ENCODE results near the gene GLIPR1. TPM values are rescaled to one million over a fixed set of nuclear protein-coding genes. Genes with fewer than 3 reads are reported as not detected.

The GLIPR1 gene
- total RNA-seq, 1 experiment from 2014 or later: 1.9 TPM

DNA sequence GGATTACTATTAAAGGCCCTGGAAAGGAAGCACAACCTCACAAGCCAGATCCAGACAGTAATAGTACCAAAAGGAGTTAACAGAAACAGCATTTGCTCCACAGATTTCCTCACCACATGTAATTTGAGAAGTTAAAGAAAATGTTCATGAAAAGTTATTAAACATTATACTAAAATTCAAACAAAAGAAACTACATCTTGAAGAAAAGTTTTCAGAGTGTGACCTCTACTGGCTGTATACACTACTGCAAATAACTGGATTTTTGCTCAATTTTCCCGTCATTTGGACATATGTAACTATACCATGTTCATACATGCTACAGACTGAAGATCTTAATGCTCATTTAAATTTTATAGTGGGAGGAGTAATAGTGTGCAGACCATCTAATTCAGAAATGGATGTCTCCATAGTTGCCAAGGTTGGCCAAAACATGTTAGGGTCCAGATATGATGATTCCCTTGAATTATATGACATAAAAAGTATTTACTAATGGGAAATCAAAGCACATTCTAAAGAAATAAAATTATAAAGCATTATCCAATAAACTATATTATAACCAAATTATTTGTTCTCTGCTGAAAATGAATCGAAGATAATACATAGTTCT lies 25.3 kb downstream of the GLIPR1 start:
- H3K27me3 ChIP-seq (replicated peaks; ENCODE audit: control insufficient read depth, insufficient read depth, low read length): no peaks in the 10 kb centered on the region
- no peak overlapping the region for H3K4me3 Mint-ChIP-seq (ENCODE audit: unreplicated experiment)
- H3K4me1 ChIP-seq: 0 out of 2 replicates have a peak, but pooled peaks cover 3% of the 10 kb centered on the region
- H3K9me3 ChIP-seq: no peaks in the 10 kb centered on the region
- no peaks in the 10 kb centered on the region for H3K4me1 Mint-ChIP-seq (ENCODE audit: low read depth, unreplicated experiment)
- H3K36me3 Mint-ChIP-seq (ENCODE audit: insufficient read depth, unreplicated experiment): peaks cover 10% of the 10 kb centered on the region
- TF ChIP-seq, protein P1, sequence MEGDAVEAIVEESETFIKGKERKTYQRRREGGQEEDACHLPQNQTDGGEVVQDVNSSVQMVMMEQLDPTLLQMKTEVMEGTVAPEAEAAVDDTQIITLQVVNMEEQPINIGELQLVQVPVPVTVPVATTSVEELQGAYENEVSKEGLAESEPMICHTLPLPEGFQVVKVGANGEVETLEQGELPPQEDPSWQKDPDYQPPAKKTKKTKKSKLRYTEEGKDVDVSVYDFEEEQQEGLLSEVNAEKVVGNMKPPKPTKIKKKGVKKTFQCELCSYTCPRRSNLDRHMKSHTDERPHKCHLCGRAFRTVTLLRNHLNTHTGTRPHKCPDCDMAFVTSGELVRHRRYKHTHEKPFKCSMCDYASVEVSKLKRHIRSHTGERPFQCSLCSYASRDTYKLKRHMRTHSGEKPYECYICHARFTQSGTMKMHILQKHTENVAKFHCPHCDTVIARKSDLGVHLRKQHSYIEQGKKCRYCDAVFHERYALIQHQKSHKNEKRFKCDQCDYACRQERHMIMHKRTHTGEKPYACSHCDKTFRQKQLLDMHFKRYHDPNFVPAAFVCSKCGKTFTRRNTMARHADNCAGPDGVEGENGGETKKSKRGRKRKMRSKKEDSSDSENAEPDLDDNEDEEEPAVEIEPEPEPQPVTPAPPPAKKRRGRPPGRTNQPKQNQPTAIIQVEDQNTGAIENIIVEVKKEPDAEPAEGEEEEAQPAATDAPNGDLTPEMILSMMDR (IDR thresholded peaks at IDR 0.05; ENCODE audit: insufficient read depth in 1 of 2, low read depth in 1 of 2, low read length in 1 of 2, severe bottlenecking in 1 of 2, unreplicated experiment in 1 of 2): peak; percentile 47 to 48
- no peak overlapping the region for H3K27ac Mint-ChIP-seq (ENCODE audit: unreplicated experiment)
- H3K4me3 ChIP-seq (ENCODE audit: low read depth, low read length): no peak overlapping the region
- no TSS peak for BruUV-seq (replicated peaks)
- no peaks in the 10 kb centered on the region for H3K9me3 Mint-ChIP-seq (ENCODE audit: unreplicated experiment)
- intact Hi-C loops (cut with micrococcal nuclease; ENCODE audit: unreplicated experiment): loop anchor here (2.0 kb wide), 1 partner anchor 171 kb away; the partner anchor contains the start of gene GLIPR1L1
- H3K27me3 Mint-ChIP-seq (ENCODE audit: insufficient read depth, unreplicated experiment): no peaks in the 10 kb centered on the region
- no peak for DNase-seq
- CTCF ChIA-PET: no interaction called here
- POLR2A ChIA-PET: no interaction called here
- H3K36me3 ChIP-seq (ENCODE audit: control insufficient read depth, insufficient read depth, low read length): no peaks in the 10 kb centered on the region; the same call in 1 of the 2 replicates

DNA sequence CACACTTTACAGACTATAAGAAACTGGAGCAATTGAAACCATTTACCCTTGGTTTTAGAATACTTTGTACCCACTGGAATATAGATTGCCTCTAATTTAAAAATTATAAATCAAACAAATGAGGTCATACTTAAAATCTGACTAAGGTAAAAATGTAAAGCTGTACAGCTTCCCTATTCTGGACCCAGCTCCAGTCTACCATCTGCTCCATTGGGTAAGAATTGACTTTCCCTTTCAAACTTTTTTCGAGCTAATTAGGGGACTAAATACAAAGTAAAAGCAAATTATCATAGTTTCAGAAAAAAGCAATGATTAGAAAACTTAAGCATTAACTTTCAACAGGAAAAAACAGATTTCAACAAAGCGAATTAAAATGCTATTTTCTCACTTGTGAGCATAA lies 26.5 kb downstream of the GLIPR1 start:
- intact Hi-C loops (cut with micrococcal nuclease; ENCODE audit: unreplicated experiment): no loop called here
- H3K4me3 ChIP-seq (ENCODE audit: low read depth, low read length): no peak overlapping the region
- TF ChIP-seq, protein P1 (IDR thresholded peaks at IDR 0.05; ENCODE audit: insufficient read depth in 1 of 2, low read depth in 1 of 2, low read length in 1 of 2, severe bottlenecking in 1 of 2, unreplicated experiment in 1 of 2): no peak
- POLR2A ChIA-PET: interaction anchor here (0.5 kb wide), 1 partner anchor 68 kb away, joined by 3 read pairs; no protein-coding TSS in a partner anchor
- no peaks in the 10 kb centered on the region for H3K36me3 ChIP-seq (ENCODE audit: control insufficient read depth, insufficient read depth, low read length)
- Mint-ChIP-seq H3K4me3 (ENCODE audit: unreplicated experiment) (no peak overlapping the region), H3K4me1 (ENCODE audit: low read depth, unreplicated experiment) (no peaks in the 10 kb centered on the region), H3K27ac (ENCODE audit: unreplicated experiment) (no peak overlapping the region), H3K9me3 (ENCODE audit: unreplicated experiment) (no peaks in the 10 kb centered on the region), H3K36me3 (ENCODE audit: insufficient read depth, unreplicated experiment) (peaks cover 16% of the 10 kb centered on the region), H3K27me3 (ENCODE audit: insufficient read depth, unreplicated experiment) (no peaks in the 10 kb centered on the region)
- no TSS peak for BruUV-seq (replicated peaks)
- H3K9me3 ChIP-seq: no peaks in the 10 kb centered on the region
- 0 out of 2 replicates have a peak, but pooled peaks cover 6% of the 10 kb centered on the region for H3K4me1 ChIP-seq
- CTCF ChIA-PET: interaction anchor here (0.9 kb wide), 1 partner anchor 116 kb away, joined by 3 read pairs; the partner anchor contains the start of gene GLIPR1L2
- no peak for DNase-seq
- no peaks in the 10 kb centered on the region for H3K27me3 ChIP-seq (replicated peaks; ENCODE audit: control insufficient read depth, insufficient read depth, low read length)

DNA sequence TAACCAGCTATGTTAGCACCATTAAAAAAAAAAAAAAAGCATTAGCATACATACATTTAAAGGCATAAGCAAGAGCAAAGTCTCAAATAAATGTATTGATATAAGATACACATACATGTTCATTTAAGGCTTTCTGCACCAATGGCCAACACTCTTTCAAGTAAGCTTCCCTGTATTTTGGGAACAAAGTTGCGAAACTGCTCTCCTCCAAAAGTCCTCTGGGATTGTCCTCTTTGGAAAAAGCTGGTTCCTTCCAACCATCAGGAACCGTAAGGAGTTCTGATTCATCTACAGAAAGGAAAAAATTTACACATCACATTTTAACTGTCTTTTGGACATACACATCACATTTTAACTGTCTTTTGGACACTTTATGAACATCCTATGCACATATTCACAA lies 27.6 kb downstream of the GLIPR1 start:
- no peaks in the 10 kb centered on the region for H3K9me3 ChIP-seq
- no TSS peak for BruUV-seq (replicated peaks)
- no peak overlapping the region for H3K4me3 ChIP-seq (ENCODE audit: low read depth, low read length)
- ChIA-PET CTCF (interaction anchor here (0.9 kb wide), 1 partner anchor 117 kb away, joined by 3 read pairs; the partner anchor contains the start of gene GLIPR1L2), POLR2A (no interaction called here)
- Mint-ChIP-seq H3K27me3 (ENCODE audit: insufficient read depth, unreplicated experiment) (no peaks in the 10 kb centered on the region), H3K9me3 (ENCODE audit: unreplicated experiment) (no peaks in the 10 kb centered on the region), H3K36me3 (ENCODE audit: insufficient read depth, unreplicated experiment) (peaks cover 16% of the 10 kb centered on the region), H3K4me3 (ENCODE audit: unreplicated experiment) (no peak overlapping the region), H3K27ac (ENCODE audit: unreplicated experiment) (no peak overlapping the region), H3K4me1 (ENCODE audit: low read depth, unreplicated experiment) (no peaks in the 10 kb centered on the region)
- TF ChIP-seq, protein P1 (IDR thresholded peaks at IDR 0.05; ENCODE audit: insufficient read depth in 1 of 2, low read depth in 1 of 2, low read length in 1 of 2, severe bottlenecking in 1 of 2, unreplicated experiment in 1 of 2): no peak
- intact Hi-C loops (cut with micrococcal nuclease; ENCODE audit: unreplicated experiment): no loop called here
- no peak for DNase-seq
- 0 out of 2 replicates have a peak, but pooled peaks cover 10% of the 10 kb centered on the region for H3K4me1 ChIP-seq
- H3K27me3 ChIP-seq (replicated peaks; ENCODE audit: control insufficient read depth, insufficient read depth, low read length): no peaks in the 10 kb centered on the region
- H3K36me3 ChIP-seq (ENCODE audit: control insufficient read depth, insufficient read depth, low read length): no peaks in the 10 kb centered on the region
